Loucy (cell line): Measurements from ENCODE around the gene LTC4S.

Source experiments
- EZH2phosphoT487 ChIP-seq: fragments of 200-600 bp; IDR thresholded peaks from 2 replicates; pipeline ENCODE4 v1.6.1; 2018; ENCODE audit warnings: antibody characterized with exemption, mild to moderate bottlenecking, moderate library complexity, borderline replicate concordance
- TF ChIP-seq, protein P1 (sequence below): fragments of 200-600 bp; sonication (generic); conservative IDR thresholded peaks from 2 replicates; pipeline ENCODE4 v1.5.1; 2014; ENCODE audit warnings: mild to moderate bottlenecking, antibody characterized with exemption, low read length

DNA sequence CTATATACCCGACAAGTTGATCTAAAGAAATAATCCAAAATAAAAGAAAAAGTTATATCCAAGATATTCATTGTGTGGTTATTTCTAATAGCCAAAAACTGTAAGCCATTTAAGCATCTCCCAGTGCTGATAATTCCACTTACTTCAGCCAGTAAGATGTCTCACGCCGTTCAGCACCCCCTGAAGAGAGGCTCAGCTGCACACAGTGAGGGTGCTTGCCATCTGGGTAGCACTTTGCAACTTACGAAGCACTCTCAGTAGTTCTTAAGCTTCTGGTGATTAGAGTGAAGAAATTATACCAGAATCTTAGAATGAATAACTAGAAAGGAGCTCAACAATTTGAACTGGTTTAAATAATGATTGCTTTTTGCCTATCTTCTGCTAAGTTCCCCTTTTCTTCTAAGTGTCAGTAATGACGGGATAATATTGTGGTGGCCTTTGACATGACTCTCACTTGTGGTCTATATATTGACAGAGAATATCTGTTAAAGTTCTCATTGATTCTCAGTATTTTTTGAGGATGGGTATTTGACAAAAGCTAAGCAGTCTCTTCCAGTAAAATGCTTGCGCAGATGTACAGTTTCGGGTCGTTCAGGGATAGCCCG is 26.2 kb upstream of the LTC4S start:
- TF ChIP-seq, protein P1, sequence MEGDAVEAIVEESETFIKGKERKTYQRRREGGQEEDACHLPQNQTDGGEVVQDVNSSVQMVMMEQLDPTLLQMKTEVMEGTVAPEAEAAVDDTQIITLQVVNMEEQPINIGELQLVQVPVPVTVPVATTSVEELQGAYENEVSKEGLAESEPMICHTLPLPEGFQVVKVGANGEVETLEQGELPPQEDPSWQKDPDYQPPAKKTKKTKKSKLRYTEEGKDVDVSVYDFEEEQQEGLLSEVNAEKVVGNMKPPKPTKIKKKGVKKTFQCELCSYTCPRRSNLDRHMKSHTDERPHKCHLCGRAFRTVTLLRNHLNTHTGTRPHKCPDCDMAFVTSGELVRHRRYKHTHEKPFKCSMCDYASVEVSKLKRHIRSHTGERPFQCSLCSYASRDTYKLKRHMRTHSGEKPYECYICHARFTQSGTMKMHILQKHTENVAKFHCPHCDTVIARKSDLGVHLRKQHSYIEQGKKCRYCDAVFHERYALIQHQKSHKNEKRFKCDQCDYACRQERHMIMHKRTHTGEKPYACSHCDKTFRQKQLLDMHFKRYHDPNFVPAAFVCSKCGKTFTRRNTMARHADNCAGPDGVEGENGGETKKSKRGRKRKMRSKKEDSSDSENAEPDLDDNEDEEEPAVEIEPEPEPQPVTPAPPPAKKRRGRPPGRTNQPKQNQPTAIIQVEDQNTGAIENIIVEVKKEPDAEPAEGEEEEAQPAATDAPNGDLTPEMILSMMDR = no peak
- no peak for TF ChIP-seq EZH2phosphoT487
